Measurements from ENCODE around the gene GALNT2.

DNA sequence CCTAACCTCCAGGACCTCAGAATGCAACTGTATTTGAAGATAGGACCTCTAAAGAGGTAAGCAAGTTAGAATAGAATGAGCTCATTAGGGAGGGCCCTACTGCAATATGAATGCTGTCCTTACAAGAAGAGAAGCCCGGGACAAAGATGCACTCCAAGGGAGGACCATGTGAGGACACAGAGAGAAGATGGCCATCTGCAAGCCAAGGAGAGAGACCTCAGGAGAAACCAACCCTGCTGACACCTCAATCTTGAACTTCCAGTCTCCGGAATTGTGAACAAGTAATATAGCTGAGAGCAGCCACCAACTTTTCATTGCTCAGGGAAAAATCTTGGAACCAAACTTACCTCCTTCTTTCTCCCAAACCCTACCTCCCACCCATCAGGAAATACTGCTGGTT is 15.0 kb upstream of the GALNT2 start:
- TF ChIP-seq EZH2 (IDR thresholded peaks at IDR 0.05; ENCODE audit: low read depth, unreplicated experiment) (no peak), EZH2phosphoT487 (IDR thresholded peaks at IDR 0.05; ENCODE audit: unreplicated experiment) (no peak)
- TF ChIP-seq, protein P1, sequence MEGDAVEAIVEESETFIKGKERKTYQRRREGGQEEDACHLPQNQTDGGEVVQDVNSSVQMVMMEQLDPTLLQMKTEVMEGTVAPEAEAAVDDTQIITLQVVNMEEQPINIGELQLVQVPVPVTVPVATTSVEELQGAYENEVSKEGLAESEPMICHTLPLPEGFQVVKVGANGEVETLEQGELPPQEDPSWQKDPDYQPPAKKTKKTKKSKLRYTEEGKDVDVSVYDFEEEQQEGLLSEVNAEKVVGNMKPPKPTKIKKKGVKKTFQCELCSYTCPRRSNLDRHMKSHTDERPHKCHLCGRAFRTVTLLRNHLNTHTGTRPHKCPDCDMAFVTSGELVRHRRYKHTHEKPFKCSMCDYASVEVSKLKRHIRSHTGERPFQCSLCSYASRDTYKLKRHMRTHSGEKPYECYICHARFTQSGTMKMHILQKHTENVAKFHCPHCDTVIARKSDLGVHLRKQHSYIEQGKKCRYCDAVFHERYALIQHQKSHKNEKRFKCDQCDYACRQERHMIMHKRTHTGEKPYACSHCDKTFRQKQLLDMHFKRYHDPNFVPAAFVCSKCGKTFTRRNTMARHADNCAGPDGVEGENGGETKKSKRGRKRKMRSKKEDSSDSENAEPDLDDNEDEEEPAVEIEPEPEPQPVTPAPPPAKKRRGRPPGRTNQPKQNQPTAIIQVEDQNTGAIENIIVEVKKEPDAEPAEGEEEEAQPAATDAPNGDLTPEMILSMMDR (conservative IDR thresholded peaks at IDR 0.05; ENCODE audit: low read depth in 2 of 2): no peak
- TF ChIP-seq, protein P2, sequence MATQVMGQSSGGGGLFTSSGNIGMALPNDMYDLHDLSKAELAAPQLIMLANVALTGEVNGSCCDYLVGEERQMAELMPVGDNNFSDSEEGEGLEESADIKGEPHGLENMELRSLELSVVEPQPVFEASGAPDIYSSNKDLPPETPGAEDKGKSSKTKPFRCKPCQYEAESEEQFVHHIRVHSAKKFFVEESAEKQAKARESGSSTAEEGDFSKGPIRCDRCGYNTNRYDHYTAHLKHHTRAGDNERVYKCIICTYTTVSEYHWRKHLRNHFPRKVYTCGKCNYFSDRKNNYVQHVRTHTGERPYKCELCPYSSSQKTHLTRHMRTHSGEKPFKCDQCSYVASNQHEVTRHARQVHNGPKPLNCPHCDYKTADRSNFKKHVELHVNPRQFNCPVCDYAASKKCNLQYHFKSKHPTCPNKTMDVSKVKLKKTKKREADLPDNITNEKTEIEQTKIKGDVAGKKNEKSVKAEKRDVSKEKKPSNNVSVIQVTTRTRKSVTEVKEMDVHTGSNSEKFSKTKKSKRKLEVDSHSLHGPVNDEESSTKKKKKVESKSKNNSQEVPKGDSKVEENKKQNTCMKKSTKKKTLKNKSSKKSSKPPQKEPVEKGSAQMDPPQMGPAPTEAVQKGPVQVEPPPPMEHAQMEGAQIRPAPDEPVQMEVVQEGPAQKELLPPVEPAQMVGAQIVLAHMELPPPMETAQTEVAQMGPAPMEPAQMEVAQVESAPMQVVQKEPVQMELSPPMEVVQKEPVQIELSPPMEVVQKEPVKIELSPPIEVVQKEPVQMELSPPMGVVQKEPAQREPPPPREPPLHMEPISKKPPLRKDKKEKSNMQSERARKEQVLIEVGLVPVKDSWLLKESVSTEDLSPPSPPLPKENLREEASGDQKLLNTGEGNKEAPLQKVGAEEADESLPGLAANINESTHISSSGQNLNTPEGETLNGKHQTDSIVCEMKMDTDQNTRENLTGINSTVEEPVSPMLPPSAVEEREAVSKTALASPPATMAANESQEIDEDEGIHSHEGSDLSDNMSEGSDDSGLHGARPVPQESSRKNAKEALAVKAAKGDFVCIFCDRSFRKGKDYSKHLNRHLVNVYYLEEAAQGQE (IDR thresholded peaks at IDR 0.05; ENCODE audit: unreplicated experiment): no peak

Measured in GM23338 (cell line).